HG02852 (cell line): Measurements from ENCODE around the gene SPAG17.

Experiments
- ATAC-seq: cut with Tn5 transposase; IDR thresholded peaks from one replicate; pipeline ENCODE4 v1.9.1; 2021; ENCODE audit warnings: mild to moderate bottlenecking, moderate library complexity; ENCODE audit not compliant: unreplicated experiment

SPAG17 gene

DNA sequence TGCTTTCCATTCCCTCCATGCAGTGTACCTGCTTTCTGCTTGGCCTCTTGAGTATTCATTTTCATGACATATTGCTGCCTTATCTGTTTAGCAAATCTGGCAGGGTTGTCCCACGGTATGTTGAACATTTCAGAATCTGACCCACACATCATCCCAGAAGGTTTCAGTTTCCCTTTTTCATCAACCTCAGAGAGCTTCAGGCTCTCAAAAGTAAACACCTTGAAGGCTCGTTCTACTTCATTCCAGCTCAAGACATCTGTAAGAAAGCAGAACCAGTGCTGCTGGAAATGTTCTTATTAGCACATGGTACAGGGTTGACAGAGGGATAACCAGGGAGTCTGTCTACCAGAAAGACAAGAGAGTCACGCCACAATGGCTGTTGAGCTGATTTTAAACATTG, 103.6 kb downstream of the SPAG17 start:
- peak; percentile 97 for ATAC-seq

DNA sequence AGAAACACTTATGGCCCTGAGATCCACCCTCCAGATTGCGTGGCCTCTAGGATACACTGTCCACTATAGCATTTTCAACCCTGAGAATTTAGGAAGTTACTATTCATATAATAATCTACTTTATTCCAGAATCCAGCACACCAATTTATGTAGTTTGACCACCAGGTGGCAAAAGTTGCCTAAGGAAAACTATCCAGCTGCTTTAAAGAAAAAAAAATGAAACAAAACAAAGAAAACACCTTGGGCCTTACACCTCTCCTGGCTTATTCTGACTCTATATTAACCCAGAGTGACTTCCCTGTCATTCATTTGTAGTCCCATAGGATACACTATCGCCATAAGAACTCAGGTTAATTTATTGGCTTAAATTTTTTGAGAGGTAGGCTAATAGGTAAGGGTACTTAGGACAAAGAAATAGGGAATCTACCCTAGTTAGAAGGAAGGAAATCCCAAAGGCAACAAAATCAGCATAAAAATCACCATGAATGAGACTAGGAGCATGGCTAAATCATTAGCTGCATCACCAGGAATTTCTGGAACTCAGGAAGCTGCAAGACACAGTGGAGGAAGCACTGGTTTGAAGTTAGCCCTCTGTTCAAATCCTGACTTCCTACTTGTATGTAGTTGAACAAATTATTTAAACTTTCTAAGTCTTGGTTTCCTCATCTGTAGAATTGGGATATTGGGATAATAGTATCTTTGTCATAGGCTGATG, 107.5 kb downstream of the SPAG17 start:
- no peak for ATAC-seq

DNA sequence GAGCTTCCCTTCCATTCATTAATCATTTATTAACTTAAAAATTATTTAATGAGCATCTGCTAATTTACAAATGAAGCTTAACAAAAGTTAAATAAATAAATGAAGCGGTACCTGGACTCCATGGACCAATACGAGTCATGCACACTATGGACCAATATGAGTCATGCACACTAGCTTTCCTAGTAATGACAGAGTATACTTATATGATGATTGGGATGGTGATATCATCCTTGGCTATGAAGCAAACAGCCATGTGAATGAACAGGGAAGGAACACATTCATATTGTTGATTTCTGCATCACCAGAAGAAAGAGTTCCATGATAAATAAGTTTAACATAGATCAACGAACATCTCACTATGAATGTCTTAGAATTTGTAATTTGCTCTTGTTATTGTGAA, 109.9 kb downstream of the SPAG17 start:
- ATAC-seq = no peak

DNA sequence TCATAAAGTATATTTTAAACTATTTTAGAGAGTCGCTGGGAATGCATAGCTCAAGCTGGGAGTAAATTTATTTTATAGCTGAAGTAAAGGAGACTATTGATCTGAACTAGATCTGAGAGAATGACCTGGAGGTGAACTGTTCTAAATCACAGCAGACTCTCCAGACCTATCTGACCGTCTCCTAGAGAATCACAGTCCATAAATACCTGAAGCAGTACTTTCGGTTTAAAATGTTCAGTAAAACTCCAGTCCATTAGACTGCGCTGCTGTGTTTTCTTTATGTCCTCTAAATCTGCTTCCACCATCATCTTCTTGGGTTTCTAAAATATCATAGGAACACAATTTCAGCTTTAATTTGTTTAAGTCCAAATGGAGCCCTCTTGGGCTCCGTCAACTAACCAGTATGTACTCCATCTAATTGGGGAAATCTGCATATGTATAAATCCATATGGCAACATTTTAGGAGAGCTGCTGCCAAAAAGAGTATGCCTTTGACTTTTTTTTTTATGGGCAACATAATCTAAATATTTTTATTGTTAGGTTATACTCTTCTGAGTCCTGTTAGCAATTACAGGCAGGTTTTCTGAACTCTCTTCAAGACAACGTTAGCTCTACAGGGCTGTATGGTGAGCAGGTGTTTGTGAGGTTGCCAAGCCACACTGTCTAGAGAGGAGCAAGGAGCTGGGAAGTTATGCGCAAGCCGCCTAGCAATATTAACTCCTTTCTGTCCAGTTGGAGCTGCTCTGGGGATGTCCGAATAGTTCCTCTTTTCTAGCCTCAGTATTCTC, 111.2 kb downstream of the SPAG17 start:
- ATAC-seq = no peak

DNA sequence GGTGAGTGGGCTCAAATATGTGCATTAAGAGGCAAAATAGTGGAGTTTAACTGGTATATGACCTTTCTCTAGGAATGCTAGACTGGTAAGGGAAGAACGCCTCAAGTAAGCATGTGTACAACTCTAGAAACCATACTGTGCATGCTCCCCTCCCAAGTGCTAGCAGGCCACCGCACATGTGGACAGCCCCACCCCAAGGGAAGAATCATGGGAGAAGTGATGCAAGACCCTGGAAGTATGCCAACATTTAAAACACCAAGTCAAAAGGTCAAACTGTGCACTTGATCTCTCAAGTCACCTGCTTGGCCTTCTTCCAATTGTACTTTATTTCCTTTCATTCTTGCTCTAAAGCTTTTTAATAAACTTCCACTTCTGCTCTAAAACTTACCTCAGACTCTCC, 135.0 kb downstream of the SPAG17 start:
- no peak for ATAC-seq

DNA sequence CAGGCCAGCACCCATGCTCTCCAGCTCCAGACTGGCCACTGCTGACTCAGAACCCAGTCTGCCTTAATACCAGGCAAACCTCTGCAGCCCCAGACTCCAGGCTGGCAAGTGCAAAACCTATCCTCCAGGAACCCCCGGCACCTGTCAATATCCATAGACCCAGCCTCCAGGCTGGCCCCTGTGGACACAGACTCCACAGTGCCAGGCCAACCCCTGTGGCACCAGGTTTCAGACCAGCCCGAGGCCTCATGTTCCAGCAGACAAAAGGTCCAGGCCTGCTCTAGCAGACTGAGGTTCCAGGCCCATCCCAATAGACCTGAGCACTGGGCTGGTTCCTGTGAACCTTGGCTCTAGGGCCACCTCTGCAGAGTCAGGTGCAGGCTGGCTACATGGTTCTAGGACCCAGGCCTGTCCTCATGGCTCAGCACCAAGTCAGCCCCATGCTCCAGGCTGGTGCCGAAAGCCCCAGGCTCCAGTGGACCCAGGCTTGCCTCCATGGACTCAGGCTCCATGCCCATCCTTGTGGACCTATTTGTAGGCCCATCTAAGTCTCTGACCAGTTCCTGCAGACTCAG, 137.3 kb downstream of the SPAG17 start:
- ATAC-seq = no peak

DNA sequence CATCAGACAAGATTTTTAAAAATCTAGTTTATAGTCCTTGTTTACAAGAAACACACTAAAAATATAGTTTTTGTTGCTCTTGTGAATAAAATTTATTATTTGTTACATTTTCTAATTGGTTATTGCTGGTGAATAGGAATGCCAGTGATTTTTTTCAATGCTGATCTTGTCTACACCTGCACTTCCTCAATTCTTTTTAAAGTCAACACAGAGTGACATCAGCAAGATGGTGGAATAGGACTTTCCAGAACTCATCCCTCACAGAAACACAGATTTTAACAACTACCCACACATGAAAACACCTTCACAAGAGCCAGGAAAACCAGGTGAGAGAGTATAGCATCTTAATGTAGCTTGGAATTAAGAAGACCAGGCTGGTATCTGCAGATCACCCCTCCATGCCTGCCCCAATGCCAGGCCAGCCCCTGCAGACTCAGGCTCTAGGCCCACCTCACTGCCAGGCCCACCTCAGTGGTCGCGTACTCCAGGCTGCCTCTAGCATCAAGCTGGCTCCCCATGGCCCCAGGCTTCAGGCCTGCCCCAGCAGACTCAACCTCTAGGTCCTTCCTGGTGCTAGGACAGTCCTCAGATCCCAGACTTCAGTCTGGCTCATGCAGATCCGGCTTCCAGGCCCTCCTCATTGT, 137.9 kb downstream of the SPAG17 start:
- no peak for ATAC-seq

DNA sequence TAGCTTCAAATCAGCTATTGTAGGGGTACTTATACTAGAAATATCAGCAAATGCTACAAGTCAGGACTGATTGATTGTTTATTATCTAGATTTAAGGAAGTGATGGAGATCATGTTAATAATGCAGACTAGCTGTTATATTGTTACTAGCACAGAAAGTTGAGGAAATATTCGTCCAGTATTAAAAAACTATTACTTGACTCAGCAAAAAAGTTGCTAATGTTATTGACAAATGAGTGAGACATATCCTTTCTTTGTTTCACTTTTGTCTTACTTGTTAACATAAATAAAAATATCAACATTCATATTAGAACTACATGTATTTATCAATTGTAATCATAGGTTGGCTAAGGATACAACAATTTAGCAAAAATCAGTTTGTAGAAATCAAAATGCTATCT, 141.4 kb downstream of the SPAG17 start:
- ATAC-seq = no peak

DNA sequence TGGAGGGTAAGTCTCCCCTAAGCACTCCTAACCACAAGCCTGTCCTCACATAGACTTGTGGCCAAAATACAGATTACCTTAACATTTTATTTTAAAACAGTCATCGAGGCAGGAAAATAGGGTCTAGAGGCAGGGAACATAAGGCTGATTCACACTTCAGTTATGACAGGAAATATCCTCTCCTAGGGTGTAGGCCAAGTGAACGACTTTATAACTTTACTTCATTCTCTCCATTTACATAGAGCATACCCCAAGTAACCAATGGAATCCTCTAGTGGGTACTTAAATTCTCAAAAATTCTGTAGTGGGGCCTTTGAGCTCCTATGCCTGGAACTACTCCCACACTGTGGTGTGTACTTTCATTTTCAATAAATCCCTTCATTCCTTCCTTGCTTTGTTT, 142.5 kb downstream of the SPAG17 start:
- ATAC-seq = no peak

DNA sequence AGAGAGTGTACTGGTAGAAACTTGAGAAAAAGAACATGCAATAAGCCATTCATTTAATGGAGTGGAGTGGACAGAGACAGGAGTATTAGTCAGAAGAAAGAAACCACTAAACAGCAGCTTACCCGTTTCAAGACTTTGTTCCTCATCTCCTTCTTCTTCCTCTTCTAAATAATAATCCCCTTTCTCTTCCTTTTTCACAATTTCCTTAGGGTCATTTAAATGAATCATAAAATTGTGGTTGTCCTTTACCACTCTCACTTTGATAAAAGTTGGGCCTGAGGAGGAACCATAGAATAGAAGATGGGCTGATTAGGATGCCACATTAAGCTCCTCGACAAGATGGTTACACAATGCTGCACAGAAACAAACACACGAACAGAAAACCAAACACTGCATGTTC, 145.9 kb downstream of the SPAG17 start:
- ATAC-seq = no peak

DNA sequence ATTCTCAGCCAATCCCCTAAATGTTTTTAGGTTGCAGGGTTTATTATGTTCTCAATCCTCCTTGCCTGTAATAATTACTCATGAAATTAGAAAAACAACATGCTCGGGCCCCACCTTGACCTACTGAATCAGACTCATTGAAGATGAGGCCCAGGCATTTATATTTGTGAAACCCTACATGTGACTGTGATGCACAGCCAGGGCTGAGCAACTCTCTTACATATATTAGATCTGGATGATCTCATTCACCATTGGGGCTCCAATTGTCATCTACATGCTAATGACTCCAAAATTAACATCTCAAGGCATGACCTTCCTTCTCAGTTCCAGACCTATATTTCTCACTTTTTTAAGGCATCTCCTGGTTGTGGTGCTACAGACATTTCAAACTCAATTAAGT, 152.1 kb downstream of the SPAG17 start:
- no peak for ATAC-seq

DNA sequence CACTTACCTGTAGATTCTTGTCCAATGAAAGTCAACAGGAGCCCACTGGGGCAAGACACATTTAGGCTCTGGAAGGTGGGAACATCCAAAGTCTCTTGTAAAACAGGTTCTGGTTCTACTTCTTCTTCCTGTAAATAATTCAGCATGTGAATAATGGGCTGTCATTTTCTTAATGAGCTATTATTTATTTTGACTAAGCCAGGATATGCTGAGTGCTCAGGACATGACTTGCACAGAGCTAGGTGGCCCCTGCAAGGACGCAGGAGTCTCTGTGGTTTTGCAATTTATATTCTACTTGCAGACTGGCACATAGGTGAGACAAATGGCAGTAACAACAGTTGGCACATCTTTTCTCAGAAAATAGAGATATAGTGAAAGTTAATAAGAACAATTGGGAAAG, 156.8 kb downstream of the SPAG17 start:
- no peak for ATAC-seq

DNA sequence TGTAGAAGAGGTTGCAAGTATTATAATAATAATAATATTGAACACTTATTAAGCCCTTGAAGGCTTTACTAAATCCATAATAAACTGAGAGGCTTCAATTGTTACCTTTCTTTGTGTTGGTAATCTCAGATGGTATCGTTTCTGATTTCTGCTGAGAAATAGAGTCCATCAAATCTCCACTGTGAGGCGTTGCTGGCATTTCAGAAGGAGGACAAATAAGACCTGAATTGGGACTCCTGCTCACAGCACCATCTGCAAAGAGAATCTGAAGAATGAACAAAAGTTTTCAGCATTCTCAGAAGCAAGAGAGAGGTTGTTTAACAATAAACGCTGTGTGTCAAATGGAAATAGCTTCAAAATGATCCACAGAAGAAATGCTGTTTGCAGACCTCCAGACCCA, 161.8 kb downstream of the SPAG17 start:
- no peak for ATAC-seq

DNA sequence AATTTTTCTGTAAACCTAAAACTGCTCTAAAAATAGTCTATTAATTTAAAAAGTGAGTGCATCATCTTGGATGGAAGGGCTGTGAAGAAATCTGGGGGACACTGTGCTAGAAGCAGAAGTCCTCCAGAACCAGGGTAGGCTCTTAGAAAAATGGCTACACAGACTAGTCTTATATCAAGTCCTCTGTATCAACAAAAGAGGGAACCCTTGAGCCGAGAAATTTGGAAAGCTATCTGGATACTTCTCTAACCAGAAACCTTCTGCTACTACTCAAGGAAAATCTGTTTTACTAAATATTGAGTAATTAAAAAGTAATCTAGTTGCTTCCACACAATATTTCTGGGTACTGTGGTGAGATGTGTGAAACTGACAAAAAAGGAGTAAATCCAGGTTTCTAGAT, 163.4 kb downstream of the SPAG17 start:
- no peak for ATAC-seq

DNA sequence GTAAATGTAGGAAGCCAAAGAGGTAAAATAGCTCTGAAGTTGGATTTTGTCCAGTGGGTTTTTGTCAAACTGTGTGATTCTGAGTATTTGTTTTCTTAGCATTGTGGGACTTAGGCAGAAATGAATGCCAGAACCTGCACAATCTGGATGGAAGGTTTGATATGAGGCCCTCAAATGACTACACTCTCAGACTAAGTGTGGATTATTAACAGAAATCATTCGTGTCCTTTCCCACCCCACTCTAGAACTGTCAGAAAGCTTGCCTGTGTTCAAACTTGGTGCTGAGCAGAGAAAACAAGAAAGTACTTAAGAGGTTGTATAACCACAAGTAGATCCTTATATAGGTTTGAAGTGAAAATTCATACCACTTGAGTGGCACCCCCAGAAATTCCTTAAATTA, 167.0 kb downstream of the SPAG17 start:
- ATAC-seq = no peak

DNA sequence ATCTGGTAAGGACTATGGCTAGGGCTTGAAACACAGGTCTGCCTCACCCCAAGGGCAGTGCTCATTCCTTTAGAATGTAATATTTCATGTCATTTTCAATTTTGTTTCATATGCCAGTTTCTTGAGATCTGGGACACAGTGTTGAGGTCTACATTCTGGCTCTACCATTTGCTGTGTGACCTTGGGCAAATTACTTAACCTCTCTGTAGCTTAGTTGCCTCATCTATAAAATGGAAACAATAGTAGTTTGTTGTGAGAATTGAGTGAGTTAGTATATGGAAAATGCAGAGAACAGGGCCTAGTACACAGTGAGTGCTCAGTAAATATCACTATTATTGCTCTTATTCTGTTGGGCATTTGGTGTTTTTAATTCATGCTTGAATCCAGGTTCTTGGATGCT, 171.1 kb downstream of the SPAG17 start:
- no peak for ATAC-seq

DNA sequence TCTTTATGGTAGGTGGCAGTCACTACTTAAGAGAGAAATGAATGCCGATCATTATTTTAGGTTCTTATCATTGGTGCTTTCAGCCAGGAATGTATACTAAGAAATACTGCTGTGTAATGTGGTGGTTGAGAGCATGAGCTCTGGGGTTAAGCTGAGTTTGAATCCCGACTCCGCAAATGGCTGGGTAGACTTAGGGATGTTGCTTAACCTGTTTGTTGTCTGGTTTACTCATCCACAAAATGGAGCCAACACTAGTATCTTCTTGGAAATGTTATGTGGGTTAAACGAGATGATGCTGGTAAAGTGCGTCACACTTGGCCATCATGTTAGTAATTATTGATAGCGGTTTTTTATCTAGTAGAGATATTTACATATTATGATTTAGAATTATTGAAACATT, 171.7 kb downstream of the SPAG17 start:
- no peak for ATAC-seq

DNA sequence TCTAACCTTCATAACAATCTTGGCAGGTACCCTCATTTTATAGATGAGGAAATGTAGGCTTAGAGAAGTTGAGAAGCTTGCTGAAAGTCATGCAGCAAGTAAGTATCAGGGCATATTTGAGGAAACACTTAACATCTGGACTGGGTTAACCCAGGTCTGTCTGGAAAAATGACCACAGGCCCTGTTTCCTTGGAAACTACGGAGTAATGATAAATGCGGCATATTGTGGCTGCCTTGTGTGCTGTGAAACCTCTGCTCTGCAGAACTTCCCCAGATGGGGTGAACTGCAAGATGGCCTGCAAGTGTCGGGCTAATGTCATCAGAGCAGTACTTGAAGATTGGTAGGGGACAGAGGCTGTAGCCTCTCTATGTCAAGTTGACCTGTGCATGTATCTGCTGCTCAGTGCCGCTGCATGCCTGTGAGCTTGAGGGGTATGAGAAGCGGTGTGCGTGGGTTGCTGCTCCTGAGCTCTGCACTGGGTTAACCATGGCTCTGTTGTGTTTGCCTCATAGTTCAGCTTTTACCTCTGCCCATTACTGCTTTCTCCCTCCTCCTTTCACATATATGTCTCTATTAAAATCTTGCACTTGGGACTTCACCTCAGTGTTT, 172.4 kb downstream of the SPAG17 start:
- no peak for ATAC-seq

DNA sequence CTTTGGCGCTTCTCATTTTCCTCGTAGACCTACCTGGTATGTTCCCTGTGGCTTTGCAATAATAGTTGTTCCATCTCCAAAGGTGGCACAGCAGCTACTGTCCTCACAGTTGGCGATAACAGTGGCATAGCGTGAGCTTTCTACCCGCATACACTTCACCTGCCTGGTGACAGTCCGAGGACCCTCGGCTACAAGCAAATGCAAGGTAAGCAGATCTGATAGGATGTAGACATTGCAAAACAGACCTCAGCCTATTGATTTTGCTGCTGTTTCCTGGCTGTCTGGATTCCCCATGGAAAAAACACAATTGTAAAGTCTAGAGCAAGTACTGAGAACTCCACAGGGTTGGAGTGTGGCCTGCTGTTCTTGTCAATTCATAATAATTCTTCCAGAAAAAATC, 177.0 kb downstream of the SPAG17 start:
- ATAC-seq = no peak

DNA sequence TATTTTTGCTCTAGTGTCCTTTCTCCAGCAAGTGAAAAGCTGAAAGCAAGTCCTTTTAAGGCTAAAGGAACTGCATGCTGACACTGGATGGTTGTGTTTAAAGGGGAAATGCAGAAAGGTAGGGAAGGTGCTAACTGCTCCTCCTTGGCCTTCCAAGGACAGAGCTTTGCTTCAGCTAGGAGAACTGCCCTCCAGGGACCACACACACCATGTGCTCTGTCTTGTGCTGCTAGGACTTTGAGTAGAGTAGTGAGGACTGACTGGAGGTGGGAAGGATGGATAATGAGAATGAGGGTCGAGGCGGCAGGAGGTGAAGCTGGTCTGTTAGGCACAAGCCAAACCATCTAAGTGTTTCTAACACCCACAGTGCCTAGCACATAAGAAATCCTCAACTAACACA, 177.6 kb downstream of the SPAG17 start:
- ATAC-seq = no peak

DNA sequence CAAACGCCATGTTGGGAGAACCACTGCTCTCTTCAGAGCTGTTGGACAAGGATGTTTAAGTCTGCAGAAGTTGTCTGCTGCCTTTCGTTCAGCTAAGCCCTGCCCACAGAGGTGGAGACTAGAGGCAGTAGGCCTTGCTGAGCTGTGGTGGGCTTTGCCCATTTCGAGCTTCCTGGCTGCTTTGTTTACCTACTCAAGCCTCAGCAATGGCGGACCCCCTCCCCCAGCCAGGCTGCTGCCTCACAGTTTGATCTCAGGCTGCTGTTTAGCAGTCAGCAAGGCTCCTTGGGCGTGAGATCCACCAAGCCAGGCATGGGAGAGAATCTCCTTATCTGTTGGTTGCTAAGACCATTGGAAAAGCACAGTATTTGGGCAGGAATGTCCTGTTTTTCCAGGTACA, 180.7 kb downstream of the SPAG17 start:
- no peak for ATAC-seq
